Panc1 (cell line): Measurements from ENCODE around the gene HDAC7. TPM values are rescaled to one million over a fixed set of nuclear protein-coding genes. Genes with fewer than 3 reads are reported as not detected.

Experiments
- ATAC-seq: fragments of 200-7000 bp; cut with Tn5 transposase; 2 replicates; pipeline ENCODE4 v1.9.1; 2020; ENCODE audit warnings: mild to moderate bottlenecking, moderate library complexity
- BruUV-seq: library from RNA; stranded (reverse); fragments of 400-500 nt; replicated peaks from 2 replicates; lab custom pipeline; 2021; lab: Mats Ljungman, UMichigan
- CTCF ChIA-PET: fragments of 300-600 bp; sonication (Branson Sonifier 250); formaldehyde crosslinking; loops from one replicate; lab custom pipeline; 2022; ENCODE audit warnings: antibody characterized with exemption; lab: Charles Lee
- POLR2A ChIA-PET: fragments of 300-600 bp; sonication (Branson Sonifier 250); formaldehyde crosslinking; loops from one replicate; lab custom pipeline; 2022; ENCODE audit warnings: antibody characterized with exemption; lab: Charles Lee
- DNase-seq: peaks from one replicate; pipeline ENCODE4 v3.0.0-alpha.2; 2010; ENCODE audit warnings: low read depth, low spot score
- H3K27ac ChIP-seq: 2 replicates; pipeline ENCODE4 v1.5.1; 2011; ENCODE audit warnings: mild to moderate bottlenecking, low read length, inconsistent platforms
- H3K27me3 ChIP-seq: fragments of 200-500 bp; sonication (Bioruptor generic); 2 replicates; pipeline ENCODE4 v1.6.0; 2014; ENCODE audit warnings: low read length, inconsistent platforms; ENCODE audit not compliant: control insufficient read depth, insufficient read depth
- H3K36me3 ChIP-seq: fragments of 200-500 bp; sonication (Bioruptor generic); 2 replicates; pipeline ENCODE4 v1.5.1; 2014; ENCODE audit warnings: inconsistent platforms, mild to moderate bottlenecking, low read length, moderate library complexity; ENCODE audit not compliant: control insufficient read depth, insufficient read depth
- H3K4me1 ChIP-seq: 2 replicates; pipeline ENCODE4 v1.5.1; 2011; ENCODE audit warnings: inconsistent platforms, mild to moderate bottlenecking, low read length, moderate library complexity; ENCODE audit not compliant: control insufficient read depth, insufficient read depth
- H3K4me3 ChIP-seq, 2 experiments: 2 replicates each; pipeline ENCODE4 v1.5.1; 2011 to 2012; ENCODE audit warnings: low read depth in 2 of 2, low read length in 2 of 2, mild to moderate bottlenecking in 2 of 2, inconsistent platforms in 1 of 2, moderate library complexity in 1 of 2
- H3K9me3 ChIP-seq: fragments of 200-500 bp; sonication (Bioruptor generic); 2 replicates; pipeline ENCODE4 v1.5.1; 2014; ENCODE audit warnings: low read depth, mild to moderate bottlenecking, inconsistent platforms, low read length, moderate library complexity; ENCODE audit not compliant: control insufficient read depth, insufficient read depth
- POLR2AphosphoS5 ChIP-seq: IDR thresholded peaks from 2 replicates; pipeline ENCODE4 v1.6.1; 2012; ENCODE audit warnings: mild to moderate bottlenecking, low read depth, low read length, moderate library complexity
- SIN3A ChIP-seq: IDR thresholded peaks from 2 replicates; pipeline ENCODE4 v1.6.1; 2012; ENCODE audit warnings: low read depth, mild to moderate bottlenecking, low read length, moderate library complexity, borderline replicate concordance; ENCODE audit not compliant: insufficient read depth
- TCF7L2 ChIP-seq: IDR thresholded peaks from 2 replicates; pipeline ENCODE4 v1.6.1; 2011; ENCODE audit warnings: mild to moderate bottlenecking, low read depth, low read length, inconsistent platforms
- in situ Hi-C: cut with HindIII; loops from 2 replicates; pipeline ENCODE4 v1.10.0; 2016; ENCODE audit warnings: low sequenced_read_pairs, low pct_unique_long_range_greater_than_20kb
- intact Hi-C: fragments of 100-400 bp; cut with micrococcal nuclease; formaldehyde crosslinking; loops from one replicate; pipeline ENCODE4 v1.10.0; 2022; ENCODE audit not compliant: unreplicated experiment
- total RNA-seq: library from RNA; stranded (reverse); gene quantifications from one replicate; pipeline ENCODE4 v1.2.1, GENCODE V29; 2021; ENCODE audit not compliant: unreplicated experiment
- TF ChIP-seq, protein P1 (sequence below): fragments of 450-650 bp; IDR thresholded peaks from 2 replicates; pipeline ENCODE4 v1.5.1; 2017; ENCODE audit warnings: mild to moderate bottlenecking
- TF ChIP-seq, protein P2 (sequence below), 2 experiments: IDR thresholded peaks; 2 replicates each; pipeline ENCODE4 v1.6.1; 2011 to 2012; ENCODE audit warnings: low read depth in 2 of 2, control low read depth in 1 of 2, low read length in 1 of 2, mild to moderate bottlenecking in 1 of 2, moderate library complexity in 1 of 2; ENCODE audit not compliant: insufficient read depth in 1 of 2

Gene HDAC7
- total RNA-seq, 1 experiment from 2014 or later: 84.2 TPM

GRCh38 chr12:47797441-47797840 is 22.3 kb downstream of the HDAC7 start:
- no peaks in the 10 kb centered on the region for H3K9me3 ChIP-seq
- TF ChIP-seq SIN3A (no peak), POLR2AphosphoS5 (no peak), TCF7L2 (no peak)
- TF ChIP-seq, protein P1, sequence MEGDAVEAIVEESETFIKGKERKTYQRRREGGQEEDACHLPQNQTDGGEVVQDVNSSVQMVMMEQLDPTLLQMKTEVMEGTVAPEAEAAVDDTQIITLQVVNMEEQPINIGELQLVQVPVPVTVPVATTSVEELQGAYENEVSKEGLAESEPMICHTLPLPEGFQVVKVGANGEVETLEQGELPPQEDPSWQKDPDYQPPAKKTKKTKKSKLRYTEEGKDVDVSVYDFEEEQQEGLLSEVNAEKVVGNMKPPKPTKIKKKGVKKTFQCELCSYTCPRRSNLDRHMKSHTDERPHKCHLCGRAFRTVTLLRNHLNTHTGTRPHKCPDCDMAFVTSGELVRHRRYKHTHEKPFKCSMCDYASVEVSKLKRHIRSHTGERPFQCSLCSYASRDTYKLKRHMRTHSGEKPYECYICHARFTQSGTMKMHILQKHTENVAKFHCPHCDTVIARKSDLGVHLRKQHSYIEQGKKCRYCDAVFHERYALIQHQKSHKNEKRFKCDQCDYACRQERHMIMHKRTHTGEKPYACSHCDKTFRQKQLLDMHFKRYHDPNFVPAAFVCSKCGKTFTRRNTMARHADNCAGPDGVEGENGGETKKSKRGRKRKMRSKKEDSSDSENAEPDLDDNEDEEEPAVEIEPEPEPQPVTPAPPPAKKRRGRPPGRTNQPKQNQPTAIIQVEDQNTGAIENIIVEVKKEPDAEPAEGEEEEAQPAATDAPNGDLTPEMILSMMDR: no peak; the same call in 1 of the 2 replicates
- TF ChIP-seq, protein P2, sequence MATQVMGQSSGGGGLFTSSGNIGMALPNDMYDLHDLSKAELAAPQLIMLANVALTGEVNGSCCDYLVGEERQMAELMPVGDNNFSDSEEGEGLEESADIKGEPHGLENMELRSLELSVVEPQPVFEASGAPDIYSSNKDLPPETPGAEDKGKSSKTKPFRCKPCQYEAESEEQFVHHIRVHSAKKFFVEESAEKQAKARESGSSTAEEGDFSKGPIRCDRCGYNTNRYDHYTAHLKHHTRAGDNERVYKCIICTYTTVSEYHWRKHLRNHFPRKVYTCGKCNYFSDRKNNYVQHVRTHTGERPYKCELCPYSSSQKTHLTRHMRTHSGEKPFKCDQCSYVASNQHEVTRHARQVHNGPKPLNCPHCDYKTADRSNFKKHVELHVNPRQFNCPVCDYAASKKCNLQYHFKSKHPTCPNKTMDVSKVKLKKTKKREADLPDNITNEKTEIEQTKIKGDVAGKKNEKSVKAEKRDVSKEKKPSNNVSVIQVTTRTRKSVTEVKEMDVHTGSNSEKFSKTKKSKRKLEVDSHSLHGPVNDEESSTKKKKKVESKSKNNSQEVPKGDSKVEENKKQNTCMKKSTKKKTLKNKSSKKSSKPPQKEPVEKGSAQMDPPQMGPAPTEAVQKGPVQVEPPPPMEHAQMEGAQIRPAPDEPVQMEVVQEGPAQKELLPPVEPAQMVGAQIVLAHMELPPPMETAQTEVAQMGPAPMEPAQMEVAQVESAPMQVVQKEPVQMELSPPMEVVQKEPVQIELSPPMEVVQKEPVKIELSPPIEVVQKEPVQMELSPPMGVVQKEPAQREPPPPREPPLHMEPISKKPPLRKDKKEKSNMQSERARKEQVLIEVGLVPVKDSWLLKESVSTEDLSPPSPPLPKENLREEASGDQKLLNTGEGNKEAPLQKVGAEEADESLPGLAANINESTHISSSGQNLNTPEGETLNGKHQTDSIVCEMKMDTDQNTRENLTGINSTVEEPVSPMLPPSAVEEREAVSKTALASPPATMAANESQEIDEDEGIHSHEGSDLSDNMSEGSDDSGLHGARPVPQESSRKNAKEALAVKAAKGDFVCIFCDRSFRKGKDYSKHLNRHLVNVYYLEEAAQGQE (IDR thresholded peaks at IDR 0.05; ENCODE audit: insufficient read depth in 1 of 2, low read depth in 2 of 2, low read length in 1 of 2): no peak
- H3K4me1 ChIP-seq: peaks cover 16% of the 10 kb centered on the region
- POLR2A ChIA-PET: interaction anchor here (0.7 kb wide), 1 partner anchor 67 kb away, joined by 10 read pairs; no protein-coding TSS in a partner anchor
- no TSS peak for BruUV-seq
- in situ Hi-C loops (no loop called here), intact Hi-C loops (loop anchor here (1.0 kb wide), 1 partner anchor 40 kb away; no protein-coding TSS in a partner anchor)
- no peaks in the 10 kb centered on the region for H3K27me3 ChIP-seq
- peak; percentile 77 for ATAC-seq
- no peak for DNase-seq
- H3K27ac ChIP-seq: no peak overlapping the region
- no peak overlapping the region for H3K4me3 ChIP-seq
- peaks cover 4% of the 10 kb centered on the region; the same call in 1 of the 2 replicates for H3K36me3 ChIP-seq
- CTCF ChIA-PET: interaction anchor here (0.6 to 1.3 kb wide), 4 partner anchors 20 to 41 kb away, joined by 3 to 15 read pairs (median 3); no protein-coding TSS in a partner anchor

DNA sequence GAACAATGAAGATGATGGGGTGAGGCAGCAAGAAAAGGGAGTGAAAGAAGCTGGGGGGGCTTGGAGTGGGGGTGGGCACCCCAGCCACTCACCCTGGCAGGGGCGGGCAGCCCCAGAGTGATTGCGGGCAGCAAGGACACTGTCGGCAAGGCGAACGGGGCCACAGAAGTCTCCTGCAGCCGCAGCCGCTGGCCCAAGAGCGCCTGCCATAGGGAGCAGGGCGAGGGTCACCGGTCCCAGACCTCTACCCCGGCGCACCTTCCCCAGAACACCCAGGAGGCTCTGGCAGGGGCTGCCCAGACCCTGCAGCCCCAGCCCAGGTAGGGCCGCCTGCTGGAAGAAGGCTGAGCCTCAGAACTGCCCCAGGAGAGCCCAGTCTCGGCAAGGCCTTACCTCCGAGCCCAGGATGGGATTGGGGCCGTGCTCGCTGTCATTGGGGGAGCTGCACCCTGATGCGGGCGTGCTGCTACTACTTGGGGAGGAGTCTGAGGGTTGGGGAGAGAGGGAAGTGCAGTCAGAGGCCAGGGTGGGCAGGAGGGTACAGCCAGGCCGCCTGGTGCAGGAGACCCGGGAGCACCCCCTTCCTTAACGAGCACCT is 23.8 kb downstream of the HDAC7 start:
- in situ Hi-C loops: no loop called here
- TF ChIP-seq TCF7L2 (no peak), POLR2AphosphoS5 (no peak), SIN3A (no peak)
- TF ChIP-seq, protein P1: no peak
- TF ChIP-seq, protein P2 (IDR thresholded peaks at IDR 0.05; ENCODE audit: insufficient read depth in 1 of 2, low read depth in 2 of 2, low read length in 1 of 2): no peak
- DNase-seq (no peak), ATAC-seq (no peak)
- CTCF ChIA-PET: no interaction called here
- H3K27ac ChIP-seq: no peak overlapping the region
- POLR2A ChIA-PET: no interaction called here
- BruUV-seq: no TSS peak
- H3K4me1 ChIP-seq: peaks cover 4% of the 10 kb centered on the region; the same call in 1 of the 2 replicates
- H3K4me3 ChIP-seq: no peak overlapping the region
- H3K36me3 ChIP-seq: peaks cover 4% of the 10 kb centered on the region; the same call in 1 of the 2 replicates
- H3K9me3 ChIP-seq: no peaks in the 10 kb centered on the region
- intact Hi-C loops: no loop called here
- H3K27me3 ChIP-seq: no peaks in the 10 kb centered on the region
